ENCODE results near the gene ALDH1L2.

DNA sequence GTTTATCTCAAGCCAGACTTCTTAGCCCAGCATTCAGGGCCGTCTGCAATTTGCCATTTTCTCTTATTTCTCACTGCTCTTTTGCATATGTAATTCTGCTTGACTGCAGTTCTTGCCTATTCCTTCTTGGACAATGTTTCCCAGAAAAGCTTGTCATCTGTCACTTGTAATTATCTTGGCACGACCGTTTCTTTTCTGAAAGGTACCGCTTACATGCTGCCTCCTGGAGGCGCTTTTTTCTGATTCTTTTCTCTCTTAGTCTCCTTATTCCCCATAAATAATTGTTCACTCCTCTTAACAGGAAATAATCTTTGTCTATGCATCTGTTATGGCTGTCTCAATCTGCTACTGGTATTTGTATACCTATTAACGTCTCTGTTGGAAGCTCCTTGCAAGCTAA is 1.2 kb upstream of the ALDH1L2 start:
- TF ChIP-seq, protein P1, sequence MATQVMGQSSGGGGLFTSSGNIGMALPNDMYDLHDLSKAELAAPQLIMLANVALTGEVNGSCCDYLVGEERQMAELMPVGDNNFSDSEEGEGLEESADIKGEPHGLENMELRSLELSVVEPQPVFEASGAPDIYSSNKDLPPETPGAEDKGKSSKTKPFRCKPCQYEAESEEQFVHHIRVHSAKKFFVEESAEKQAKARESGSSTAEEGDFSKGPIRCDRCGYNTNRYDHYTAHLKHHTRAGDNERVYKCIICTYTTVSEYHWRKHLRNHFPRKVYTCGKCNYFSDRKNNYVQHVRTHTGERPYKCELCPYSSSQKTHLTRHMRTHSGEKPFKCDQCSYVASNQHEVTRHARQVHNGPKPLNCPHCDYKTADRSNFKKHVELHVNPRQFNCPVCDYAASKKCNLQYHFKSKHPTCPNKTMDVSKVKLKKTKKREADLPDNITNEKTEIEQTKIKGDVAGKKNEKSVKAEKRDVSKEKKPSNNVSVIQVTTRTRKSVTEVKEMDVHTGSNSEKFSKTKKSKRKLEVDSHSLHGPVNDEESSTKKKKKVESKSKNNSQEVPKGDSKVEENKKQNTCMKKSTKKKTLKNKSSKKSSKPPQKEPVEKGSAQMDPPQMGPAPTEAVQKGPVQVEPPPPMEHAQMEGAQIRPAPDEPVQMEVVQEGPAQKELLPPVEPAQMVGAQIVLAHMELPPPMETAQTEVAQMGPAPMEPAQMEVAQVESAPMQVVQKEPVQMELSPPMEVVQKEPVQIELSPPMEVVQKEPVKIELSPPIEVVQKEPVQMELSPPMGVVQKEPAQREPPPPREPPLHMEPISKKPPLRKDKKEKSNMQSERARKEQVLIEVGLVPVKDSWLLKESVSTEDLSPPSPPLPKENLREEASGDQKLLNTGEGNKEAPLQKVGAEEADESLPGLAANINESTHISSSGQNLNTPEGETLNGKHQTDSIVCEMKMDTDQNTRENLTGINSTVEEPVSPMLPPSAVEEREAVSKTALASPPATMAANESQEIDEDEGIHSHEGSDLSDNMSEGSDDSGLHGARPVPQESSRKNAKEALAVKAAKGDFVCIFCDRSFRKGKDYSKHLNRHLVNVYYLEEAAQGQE (IDR thresholded peaks at IDR 0.05; ENCODE audit: borderline replicate concordance): no peak
- TF ChIP-seq, protein P2, sequence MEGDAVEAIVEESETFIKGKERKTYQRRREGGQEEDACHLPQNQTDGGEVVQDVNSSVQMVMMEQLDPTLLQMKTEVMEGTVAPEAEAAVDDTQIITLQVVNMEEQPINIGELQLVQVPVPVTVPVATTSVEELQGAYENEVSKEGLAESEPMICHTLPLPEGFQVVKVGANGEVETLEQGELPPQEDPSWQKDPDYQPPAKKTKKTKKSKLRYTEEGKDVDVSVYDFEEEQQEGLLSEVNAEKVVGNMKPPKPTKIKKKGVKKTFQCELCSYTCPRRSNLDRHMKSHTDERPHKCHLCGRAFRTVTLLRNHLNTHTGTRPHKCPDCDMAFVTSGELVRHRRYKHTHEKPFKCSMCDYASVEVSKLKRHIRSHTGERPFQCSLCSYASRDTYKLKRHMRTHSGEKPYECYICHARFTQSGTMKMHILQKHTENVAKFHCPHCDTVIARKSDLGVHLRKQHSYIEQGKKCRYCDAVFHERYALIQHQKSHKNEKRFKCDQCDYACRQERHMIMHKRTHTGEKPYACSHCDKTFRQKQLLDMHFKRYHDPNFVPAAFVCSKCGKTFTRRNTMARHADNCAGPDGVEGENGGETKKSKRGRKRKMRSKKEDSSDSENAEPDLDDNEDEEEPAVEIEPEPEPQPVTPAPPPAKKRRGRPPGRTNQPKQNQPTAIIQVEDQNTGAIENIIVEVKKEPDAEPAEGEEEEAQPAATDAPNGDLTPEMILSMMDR (IDR thresholded peaks at IDR 0.05; ENCODE audit: poor library complexity, severe bottlenecking): no peak
- no peak for TF ChIP-seq POLR2AphosphoS5 (IDR thresholded peaks at IDR 0.05)
- TF ChIP-seq EZH2 (IDR thresholded peaks at IDR 0.05; ENCODE audit: borderline replicate concordance, insufficient read depth, low read length, poor library complexity, severe bottlenecking): no peak
- TF ChIP-seq TAF1 (IDR thresholded peaks at IDR 0.05; ENCODE audit: low read depth): no peak
- TF ChIP-seq EP300 (conservative IDR thresholded peaks at IDR 0.05; ENCODE audit: poor library complexity, severe bottlenecking): no peak

Measured in neural cell (in vitro differentiated cells).